ENCODE data around the gene SPRR2G. TPM values are rescaled to one million over a fixed set of nuclear protein-coding genes. Genes with fewer than 3 reads are reported as not detected.

The SPRR2G gene
- total RNA-seq, 2 donors from 2014 or later, result not detected

- Histone ChIP-seq H3K27ac (no peak overlapping the region), H3K4me1 (ENCODE audit: control insufficient read depth in 1 of 2, low read depth in 2 of 2) (no peaks in the 10 kb centered on the region), H3K4me3 (no peak overlapping the region), H3K27me3 (replicated peaks; ENCODE audit: insufficient read depth) (no peaks in the 10 kb centered on the region), H3K9me3 (no peaks in the 10 kb centered on the region), H3K36me3 (no peaks in the 10 kb centered on the region)
- ATAC-seq (ENCODE audit: insufficient number of reproducible peaks, low FRiP score, low read depth) (no peak), DNase-seq (ENCODE audit: low spot score) (no peak)
- TF ChIP-seq, protein P1, sequence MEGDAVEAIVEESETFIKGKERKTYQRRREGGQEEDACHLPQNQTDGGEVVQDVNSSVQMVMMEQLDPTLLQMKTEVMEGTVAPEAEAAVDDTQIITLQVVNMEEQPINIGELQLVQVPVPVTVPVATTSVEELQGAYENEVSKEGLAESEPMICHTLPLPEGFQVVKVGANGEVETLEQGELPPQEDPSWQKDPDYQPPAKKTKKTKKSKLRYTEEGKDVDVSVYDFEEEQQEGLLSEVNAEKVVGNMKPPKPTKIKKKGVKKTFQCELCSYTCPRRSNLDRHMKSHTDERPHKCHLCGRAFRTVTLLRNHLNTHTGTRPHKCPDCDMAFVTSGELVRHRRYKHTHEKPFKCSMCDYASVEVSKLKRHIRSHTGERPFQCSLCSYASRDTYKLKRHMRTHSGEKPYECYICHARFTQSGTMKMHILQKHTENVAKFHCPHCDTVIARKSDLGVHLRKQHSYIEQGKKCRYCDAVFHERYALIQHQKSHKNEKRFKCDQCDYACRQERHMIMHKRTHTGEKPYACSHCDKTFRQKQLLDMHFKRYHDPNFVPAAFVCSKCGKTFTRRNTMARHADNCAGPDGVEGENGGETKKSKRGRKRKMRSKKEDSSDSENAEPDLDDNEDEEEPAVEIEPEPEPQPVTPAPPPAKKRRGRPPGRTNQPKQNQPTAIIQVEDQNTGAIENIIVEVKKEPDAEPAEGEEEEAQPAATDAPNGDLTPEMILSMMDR (IDR thresholded peaks at IDR 0.05), result no peak
Measured at GRCh38 chr1:153180556-153180955, 29.9 kb upstream of the SPRR2G start.

GRCh38 chr1:153178922-153179321, 28.2 kb upstream of the SPRR2G start:
- ATAC-seq (ENCODE audit: insufficient number of reproducible peaks, low FRiP score, low read depth), result no peak
- no peaks in the 10 kb centered on the region for H3K4me1 ChIP-seq (ENCODE audit: control insufficient read depth in 1 of 2, low read depth in 2 of 2)
- TF ChIP-seq, protein P1 (IDR thresholded peaks at IDR 0.05), result no peak

GRCh38 chr1:153174624-153175023, 23.9 kb upstream of the SPRR2G start:
- no peaks in the 10 kb centered on the region for H3K36me3 ChIP-seq
- no peaks in the 10 kb centered on the region for H3K9me3 ChIP-seq
- H3K27ac ChIP-seq, result no peak overlapping the region
- TF ChIP-seq, protein P1 (IDR thresholded peaks at IDR 0.05), result no peak
- no peaks in the 10 kb centered on the region for H3K4me1 ChIP-seq (ENCODE audit: control insufficient read depth in 1 of 2, low read depth in 2 of 2)
- no peaks in the 10 kb centered on the region for H3K27me3 ChIP-seq (replicated peaks; ENCODE audit: insufficient read depth)
- H3K4me3 ChIP-seq, result no peak overlapping the region
- DNase-seq (ENCODE audit: low spot score) (no peak), ATAC-seq (ENCODE audit: insufficient number of reproducible peaks, low FRiP score, low read depth) (no peak)

More at GRCh38 chr1:153178922-153179321, 28.2 kb upstream of the SPRR2G start:
- H3K9me3 ChIP-seq, result no peaks in the 10 kb centered on the region
- no peaks in the 10 kb centered on the region for H3K27me3 ChIP-seq (replicated peaks; ENCODE audit: insufficient read depth)
- no peaks in the 10 kb centered on the region for H3K36me3 ChIP-seq
- no peak overlapping the region for H3K4me3 ChIP-seq
- DNase-seq (ENCODE audit: low spot score), result no peak
- H3K27ac ChIP-seq, result no peak overlapping the region

GRCh38 chr1:153168686-153169085, 18.0 kb upstream of the SPRR2G start:
- Histone ChIP-seq H3K27me3 (replicated peaks; ENCODE audit: insufficient read depth) (no peaks in the 10 kb centered on the region), H3K4me3 (no peak overlapping the region)
- no peak for ATAC-seq (ENCODE audit: insufficient number of reproducible peaks, low FRiP score, low read depth)

DNA sequence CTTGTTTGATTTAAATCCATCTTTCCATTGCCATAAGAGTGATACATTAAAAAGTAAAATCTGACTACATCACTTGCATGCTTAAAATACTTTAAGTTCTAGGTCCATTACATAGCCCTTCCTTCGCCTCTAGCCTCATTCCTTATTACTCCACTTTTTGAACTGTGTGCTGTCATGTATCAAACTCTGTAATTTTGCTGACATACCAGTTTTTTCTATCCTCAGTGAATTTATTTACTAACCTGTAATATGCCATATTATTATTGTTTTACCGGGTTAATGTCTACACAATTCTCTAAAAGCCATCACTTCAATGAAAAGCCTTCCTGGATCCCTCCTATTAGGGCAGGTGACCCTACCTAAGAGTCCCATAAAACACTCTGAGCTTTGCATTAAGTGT, 4.9 kb upstream of the SPRR2G start:
- Histone ChIP-seq H3K27ac (no peak overlapping the region), H3K9me3 (peaks cover 3% of the 10 kb centered on the region), H3K4me1 (ENCODE audit: control insufficient read depth in 1 of 2, low read depth in 2 of 2) (no peaks in the 10 kb centered on the region), H3K4me3 (no peak overlapping the region), H3K27me3 (replicated peaks; ENCODE audit: insufficient read depth) (no peaks in the 10 kb centered on the region), H3K36me3 (no peaks in the 10 kb centered on the region)
- ATAC-seq (ENCODE audit: insufficient number of reproducible peaks, low FRiP score, low read depth) (no peak), DNase-seq (ENCODE audit: low spot score) (no peak)
- TF ChIP-seq, protein P1 (IDR thresholded peaks at IDR 0.05), result no peak

More at GRCh38 chr1:153168686-153169085, 18.0 kb upstream of the SPRR2G start:
- Histone ChIP-seq H3K36me3 (no peaks in the 10 kb centered on the region), H3K9me3 (no peaks in the 10 kb centered on the region), H3K27ac (no peak overlapping the region), H3K4me1 (ENCODE audit: control insufficient read depth in 1 of 2, low read depth in 2 of 2) (no peaks in the 10 kb centered on the region)
- DNase-seq (ENCODE audit: low spot score), result no peak
- TF ChIP-seq, protein P1 (IDR thresholded peaks at IDR 0.05), result no peak

Measured in thoracic aorta (tissue), 2 donors.